Measurements from ENCODE around the gene C1RL.

DNA sequence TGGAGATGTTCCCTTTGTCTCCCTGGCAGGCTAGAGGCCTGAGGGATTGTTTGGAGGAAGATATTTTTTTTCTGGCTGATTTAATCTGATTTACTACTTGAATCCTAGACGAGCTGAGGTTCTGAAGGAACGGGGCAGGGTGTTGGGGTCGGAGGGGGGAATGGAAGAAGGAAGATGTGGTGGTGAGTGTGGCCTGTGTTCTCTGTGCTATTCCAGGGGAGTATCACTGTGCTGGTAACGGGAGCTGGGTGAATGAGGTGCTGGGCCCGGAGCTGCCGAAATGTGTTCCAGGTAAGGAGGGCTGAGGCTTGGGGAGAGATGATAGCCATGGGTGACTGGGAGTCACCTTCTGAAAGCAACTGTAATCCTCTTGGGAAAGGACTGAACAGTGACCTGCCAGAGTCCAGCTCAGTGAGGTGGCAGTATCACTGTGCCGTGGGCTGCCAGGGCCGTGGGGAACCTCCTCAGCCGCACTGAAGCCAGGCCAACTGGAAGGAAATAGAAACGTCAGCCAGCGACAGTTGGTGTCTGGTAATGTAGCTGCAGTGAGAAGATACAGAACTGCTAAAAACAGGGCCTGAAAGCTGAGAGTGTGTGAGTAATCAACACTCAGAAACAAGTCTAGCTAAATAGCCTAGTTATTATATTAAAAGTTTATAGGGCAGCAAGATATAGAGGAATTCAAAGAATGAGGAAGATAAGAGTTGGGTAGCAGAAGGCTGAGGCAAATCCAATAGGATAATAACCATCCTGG is 40.6 kb downstream of the C1RL start:
- TF ChIP-seq, protein P1, sequence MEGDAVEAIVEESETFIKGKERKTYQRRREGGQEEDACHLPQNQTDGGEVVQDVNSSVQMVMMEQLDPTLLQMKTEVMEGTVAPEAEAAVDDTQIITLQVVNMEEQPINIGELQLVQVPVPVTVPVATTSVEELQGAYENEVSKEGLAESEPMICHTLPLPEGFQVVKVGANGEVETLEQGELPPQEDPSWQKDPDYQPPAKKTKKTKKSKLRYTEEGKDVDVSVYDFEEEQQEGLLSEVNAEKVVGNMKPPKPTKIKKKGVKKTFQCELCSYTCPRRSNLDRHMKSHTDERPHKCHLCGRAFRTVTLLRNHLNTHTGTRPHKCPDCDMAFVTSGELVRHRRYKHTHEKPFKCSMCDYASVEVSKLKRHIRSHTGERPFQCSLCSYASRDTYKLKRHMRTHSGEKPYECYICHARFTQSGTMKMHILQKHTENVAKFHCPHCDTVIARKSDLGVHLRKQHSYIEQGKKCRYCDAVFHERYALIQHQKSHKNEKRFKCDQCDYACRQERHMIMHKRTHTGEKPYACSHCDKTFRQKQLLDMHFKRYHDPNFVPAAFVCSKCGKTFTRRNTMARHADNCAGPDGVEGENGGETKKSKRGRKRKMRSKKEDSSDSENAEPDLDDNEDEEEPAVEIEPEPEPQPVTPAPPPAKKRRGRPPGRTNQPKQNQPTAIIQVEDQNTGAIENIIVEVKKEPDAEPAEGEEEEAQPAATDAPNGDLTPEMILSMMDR (conservative IDR thresholded peaks at IDR 0.05 in 1 of 2, IDR thresholded peaks at IDR 0.05 in 1 of 2; ENCODE audit: extremely low read depth in 1 of 2, insufficient read depth in 1 of 2, low read depth in 1 of 2, low read length in 2 of 2), result no peak
- no peak for TF ChIP-seq EZH2 (IDR thresholded peaks at IDR 0.05; ENCODE audit: borderline replicate concordance, low read length)
